Embryonic facial prominence (tissue), 1 donor: Measurements from ENCODE around the gene PTGR2.
"Not testable (repeated sequence)": the region's sequence is repeated elsewhere in the genome, so short reads cannot be mapped to it uniquely, and the experiment has no call there.

Experiments used
- DNase-seq: peaks from one replicate; pipeline ENCODE4 v3.0.0-alpha.2; 2016; ENCODE audit errors: extremely low spot score

Gene PTGR2

GRCh38 chr14:73851567-73852382 is at the start of gene PTGR2:
Gene PTGR2 (plus strand): TSS chr14:73851831. CDS start chr14:73858863, 7,032 bp downstream.
- DNase-seq = peak; percentile 93

DNA sequence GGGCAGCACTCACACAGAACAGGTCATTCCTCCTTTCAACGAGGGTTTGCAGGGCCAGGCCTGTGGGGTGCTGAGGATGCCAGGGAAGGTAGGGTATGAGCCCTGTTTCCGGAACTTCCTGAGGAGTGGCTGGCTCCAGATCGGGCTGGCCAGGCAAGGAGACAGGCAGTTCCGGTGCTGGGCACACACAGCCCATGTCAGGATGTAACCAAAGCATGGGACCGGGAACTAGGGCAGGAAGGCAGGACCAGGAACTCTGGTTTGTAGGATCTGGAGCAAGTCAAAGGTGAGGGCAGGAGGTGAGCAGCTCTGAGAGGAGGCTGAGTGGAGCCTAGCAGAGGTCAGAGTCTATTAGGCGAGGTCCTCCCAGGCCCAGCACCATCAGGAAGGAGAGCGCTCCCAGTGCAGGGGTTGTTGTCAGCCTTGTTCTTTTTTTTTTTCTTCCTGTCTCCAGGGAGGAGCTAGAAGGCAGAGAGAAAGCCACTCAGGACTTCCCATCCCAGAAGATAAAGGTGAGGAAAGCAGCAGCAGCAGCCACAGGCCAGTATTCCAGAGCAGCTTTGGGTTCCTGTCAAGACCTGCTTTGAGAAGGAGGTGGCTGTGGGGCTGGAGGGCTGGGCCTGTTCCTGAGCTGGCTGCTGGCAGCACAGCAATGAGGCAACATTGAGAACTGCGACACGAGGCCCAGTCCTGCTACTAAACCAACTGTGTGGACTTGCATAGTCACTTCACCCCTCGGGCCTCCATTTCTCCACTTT is 49.0 kb upstream of the PTGR2 start:
- no peak for DNase-seq

GRCh38 chr14:73804636-73805035 is 47.0 kb upstream of the PTGR2 start:
- DNase-seq = no peak

DNA sequence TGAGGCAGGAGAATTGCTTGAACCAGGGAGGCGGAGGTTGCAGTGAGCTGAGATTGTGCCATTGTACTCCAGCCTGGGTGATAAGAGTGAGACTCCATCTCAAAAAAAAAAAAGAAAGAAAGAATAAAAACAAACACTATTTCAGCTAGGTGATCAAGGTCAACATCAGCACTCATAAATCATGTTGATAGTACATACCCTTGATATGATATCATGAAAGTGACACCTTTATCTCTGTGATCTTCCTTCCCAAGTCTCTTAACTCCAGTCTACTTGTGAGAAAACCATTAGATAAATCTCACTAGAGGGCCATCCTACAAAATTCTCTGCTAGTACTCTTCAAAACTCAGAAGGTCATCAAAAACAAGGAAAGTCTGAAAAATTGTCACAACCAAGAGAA is 44.2 kb upstream of the PTGR2 start:
- no peak for DNase-seq

DNA sequence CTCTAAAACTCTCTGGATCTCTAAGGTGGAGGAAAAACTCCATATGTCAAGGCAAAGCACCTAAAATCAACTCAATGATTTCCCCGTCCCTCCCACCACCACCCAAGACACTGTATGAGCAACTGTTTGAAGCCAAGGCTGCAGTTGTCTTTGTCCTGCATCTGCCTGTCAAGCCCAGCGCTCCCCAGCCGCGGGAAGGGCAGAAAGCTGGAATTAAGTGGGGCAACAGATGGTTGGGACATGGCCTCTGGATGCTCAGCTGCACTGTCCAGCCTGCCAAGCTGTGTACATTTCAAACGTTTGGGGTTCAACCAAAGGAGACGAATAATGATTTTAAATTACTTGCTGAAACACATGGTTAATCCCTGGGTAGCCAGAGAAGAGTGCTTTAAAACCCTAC is 42.2 kb upstream of the PTGR2 start:
- DNase-seq = no peak

DNA sequence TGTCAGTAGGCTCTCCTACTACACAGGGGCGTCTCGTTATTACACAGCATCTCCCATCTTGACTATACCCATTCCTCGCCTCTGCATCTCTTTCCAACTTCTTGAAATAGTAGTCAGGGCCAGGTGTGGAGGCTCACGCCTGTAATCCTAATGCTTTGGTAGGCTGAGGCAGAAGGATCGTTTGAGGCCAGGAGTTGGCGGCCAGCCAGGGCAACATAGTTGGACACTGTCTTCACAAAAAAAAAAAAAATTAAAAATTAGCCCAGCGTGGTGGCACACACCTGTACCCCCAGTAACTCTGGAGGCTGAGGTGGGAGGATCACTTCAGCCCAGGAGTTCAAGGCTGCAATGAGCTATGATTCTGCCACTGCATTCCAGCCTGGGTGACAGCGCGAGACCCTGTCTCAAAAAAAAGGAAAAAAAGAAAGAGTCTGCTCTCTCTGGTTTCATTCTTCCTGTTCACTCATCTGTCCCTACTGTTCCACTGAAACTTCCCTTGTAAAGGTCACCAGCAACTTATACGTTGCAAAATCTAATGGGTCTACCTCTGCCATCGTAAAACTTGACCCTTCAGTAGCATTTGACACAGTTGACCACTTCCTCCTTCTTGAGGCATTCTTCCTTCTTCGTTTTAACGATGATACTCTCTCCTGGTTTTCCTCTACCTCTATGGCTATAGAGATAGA is 41.0 kb upstream of the PTGR2 start:
- DNase-seq = no peak

DNA sequence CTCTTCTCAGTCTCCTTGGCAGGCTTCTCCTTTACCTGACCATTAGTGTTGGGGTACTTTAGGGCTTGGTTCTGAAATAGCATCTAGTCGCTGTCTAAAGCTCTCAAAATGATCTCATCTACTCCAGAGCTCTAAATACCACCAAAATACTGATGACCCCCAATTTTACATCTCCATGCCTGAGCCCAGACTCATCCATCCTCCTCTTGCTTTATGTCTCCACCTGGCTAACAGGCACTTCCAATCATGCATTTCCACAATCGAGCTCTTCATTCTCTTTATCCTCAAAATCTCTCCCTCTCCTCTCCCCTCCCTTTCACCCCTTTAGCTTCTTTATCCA is 40.5 kb upstream of the PTGR2 start:
- no peak for DNase-seq

DNA sequence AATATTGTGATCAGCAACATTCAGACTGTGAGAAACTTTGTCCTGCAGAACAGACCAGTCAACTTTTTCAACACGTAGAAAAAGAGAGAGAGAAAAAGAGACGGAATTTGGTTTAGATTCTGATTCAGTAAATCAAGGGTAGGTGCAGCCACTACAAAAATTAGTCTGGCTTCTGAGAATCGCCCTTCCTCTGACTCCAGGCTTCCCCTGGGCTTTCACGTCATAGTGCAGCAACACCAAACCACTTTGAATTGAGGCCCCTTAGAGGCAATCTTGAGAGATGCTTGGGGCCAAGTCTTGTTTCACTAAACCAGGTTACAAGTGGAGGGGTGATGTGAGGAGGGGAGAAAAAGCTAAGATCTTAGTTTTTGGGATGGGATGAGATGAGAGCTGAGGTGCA is 37.5 kb upstream of the PTGR2 start:
- DNase-seq = no peak

DNA sequence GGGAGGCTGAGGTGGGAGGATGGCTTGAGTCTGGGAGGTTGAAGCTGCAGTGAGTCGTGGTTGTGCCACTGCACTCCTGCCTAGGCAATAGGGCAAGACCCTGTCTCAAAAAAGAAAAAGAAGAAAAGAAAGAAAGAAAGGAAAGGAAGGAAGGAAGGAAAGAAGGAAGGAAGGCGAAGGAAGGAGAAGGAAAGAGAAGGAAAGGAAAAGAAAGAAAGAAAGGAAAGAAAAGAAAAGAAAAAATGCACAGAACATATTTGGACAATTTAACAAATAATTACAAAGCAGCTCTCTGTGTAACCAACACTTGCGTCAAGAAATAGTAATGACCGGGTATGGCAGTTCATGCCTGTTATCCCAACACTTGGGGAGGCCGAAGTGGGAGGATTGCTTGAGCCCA is 35.8 kb upstream of the PTGR2 start:
- DNase-seq = no peak

DNA sequence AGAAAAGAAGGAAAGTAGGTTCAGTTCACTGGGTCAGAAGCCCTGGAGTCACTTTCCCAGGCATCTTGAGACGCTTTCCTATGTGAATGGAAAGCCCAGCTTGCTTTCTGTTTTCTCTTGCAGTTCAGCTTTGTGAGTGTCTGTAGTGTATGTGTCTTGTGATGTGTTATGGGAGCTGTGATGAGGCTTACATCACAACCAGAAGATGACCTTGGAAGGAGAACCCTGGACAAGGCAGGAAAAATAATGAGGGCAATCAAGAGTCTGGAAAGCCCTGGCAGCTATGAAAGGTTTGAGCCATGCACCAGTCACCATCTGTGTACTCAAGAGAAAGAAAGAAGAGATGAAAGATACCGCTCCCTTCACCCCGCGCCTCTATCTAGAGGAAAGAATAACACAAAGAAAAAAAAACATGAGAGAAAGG is 35.2 kb upstream of the PTGR2 start:
- no peak for DNase-seq

DNA sequence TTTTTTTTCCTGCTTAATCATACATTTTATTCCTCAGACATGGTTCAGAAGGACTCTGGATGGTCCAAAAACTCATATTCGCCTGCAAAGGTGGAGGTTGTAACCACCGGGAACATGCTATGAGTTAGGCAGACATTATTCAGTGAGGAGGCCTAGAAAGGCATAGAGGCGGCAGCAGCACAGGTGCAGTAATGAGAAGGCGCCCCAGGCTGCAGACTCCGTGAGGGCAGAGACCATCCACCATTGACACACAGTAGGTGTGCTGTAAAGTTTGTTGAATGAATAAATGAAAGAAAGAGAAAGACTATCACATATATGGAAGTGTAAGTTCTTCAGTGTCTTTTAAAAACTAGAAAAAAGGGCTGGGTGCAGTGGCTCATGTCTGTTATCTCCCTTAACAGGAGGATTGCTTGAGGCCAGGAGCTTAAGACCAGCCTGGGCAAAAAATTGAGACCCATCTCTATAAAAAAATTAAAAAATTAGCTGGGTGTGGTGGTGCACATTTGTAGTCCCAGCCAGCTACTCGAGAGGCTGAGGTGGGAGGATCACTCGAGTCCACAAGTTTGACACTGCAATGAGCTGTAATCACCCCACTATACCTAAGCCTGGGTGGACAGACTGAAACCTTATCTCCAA is 34.5 kb upstream of the PTGR2 start:
- no peak for DNase-seq

- DNase-seq = no peak
Observed at GRCh38 chr14:73818821-73819220, 32.8 kb upstream of the PTGR2 start.

DNA sequence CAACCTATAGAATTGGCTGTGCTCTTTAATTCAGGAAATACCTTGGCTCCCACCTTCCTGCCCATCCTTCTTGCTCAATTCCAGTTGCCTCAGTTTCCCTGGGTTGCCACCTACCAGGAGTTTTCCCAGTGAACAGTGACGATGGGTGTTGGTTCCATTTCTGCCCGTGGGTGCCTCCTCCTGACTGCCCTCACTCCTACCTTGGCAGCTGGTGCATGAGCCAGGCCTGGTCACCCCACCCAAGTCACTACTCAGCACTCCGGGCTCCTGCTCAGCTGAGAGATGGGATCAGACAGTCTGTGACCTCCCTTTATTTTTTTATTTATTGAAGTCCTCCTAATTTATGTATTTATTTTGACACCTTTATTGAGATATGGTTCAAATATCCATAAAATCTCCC is 31.0 kb upstream of the PTGR2 start:
- no peak for DNase-seq

- DNase-seq = no peak
Observed at GRCh38 chr14:73823339-73823885, 28.2 kb upstream of the PTGR2 start.

GRCh38 chr14:73824127-73824526 is 27.5 kb upstream of the PTGR2 start:
- no peak for DNase-seq

- no peak for DNase-seq
Observed at GRCh38 chr14:73824536-73824935, 27.1 kb upstream of the PTGR2 start.

DNA sequence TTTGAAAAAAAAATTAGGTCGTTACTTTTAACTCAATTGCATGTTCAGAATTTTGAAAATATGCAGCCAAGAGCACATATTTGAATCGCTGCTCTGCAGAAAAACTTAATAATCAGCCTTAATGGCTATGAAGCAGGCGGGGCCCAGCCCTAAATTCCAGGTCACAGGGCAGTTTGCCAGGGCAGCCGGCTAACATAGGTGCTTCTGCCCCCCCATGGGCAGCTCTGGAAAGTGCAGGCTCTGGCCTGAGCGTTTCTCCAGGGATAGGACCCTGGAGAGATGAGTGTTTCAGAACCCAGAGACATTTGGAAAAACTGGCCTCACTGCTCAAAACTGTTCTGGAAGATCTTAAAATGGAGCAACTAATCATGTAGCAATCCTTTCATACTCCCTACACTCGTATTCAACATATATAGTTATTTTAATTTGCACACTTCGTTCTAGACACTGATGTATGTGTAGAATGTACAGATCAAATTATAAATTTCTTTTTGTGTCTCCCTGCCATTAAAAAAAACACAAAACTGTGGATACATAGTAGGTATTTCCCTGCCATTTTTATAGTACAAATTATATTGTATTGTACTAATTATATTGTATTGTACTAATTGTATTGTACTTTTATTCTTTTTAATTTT is 26.0 kb upstream of the PTGR2 start:
- DNase-seq = no peak

GRCh38 chr14:73827190-73827589 is 24.4 kb upstream of the PTGR2 start:
- not testable (repeated sequence) for DNase-seq

GRCh38 chr14:73829071-73829470 is 22.6 kb upstream of the PTGR2 start:
- no peak for DNase-seq

DNA sequence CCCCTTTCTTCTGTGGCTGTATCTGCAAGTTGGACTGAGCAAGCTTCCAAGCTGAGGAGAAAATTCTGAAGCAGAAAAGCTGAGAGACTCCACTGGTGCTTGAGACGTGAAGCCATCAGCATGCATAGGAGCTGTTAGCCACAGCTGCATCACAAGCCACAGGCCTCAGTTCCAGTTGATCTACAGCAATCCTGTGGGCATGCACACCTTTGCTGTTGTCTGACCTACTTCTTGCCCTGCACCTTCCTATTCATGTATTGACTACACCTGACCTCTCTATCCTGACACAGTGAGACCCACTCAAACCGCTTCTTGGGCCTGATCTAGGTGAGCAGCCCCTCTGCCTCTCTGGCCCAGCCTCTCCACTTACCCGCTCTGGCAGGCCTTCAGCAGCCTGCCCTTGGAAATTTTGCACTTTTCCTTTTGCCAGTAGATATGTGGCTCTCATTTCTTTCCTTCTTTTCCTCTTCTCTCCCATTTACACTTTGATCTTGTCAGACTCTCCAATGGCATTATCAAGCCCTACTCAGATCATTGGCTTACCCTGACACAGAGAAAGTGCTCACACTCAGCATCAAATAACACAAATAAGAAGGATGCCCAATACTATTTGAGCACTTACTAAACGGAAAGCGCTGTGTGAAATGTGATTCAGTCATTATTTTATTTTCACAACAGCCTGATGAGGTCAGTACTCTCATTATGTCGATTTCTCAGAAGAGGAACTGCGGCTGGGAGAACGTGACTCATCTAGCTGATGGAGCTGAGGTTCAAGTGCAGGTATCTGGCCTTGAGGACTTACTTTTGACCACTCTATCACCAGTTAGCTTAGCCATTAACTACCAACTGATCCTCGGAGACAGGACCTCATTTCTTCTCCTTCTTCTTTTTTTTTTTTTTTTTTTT is 21.9 kb upstream of the PTGR2 start:
- DNase-seq = no peak
